ENCODE results near the gene ZSWIM6. TPM values are rescaled to one million over a fixed set of nuclear protein-coding genes. Genes with fewer than 3 reads are reported as not detected.

ZSWIM6 gene
- total RNA-seq, 1 experiment from 2014 or later: 3.4 TPM

DNA sequence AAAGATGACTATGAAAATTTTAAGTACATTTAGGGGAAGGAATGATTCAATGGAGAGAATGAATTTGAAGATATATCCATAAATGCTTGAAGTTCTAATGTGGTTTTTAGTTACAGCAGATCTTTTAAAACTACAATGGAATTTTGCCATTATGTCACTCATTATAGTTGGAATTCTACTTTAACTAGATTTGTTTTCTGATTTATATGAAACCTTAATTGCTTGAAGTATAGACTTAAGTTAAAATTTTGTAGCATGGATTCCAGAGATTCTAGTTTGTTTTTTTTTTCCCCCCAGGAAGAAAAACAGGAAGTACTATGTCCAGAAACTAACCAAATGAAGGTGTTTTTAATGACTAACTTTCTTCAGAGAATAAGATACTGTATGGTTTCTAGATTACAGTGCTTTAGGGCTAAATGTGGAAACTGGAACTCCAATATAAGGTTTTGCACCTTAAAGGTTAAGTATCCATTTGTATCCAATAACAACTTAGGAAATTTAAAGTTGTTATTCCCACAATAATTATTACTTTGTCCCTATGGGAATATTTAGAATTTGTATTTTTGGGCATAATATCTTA is 70.3 kb downstream of the ZSWIM6 start:
- Histone ChIP-seq H3K79me2 (ENCODE audit: low read length) (peaks cover 88% of the 10 kb centered on the region), H3F3A (ENCODE audit: low read length, unreplicated experiment) (no peaks in the 10 kb centered on the region), H3K9me2 (replicated peaks; ENCODE audit: low read length) (no peaks in the 10 kb centered on the region), H3K9me3 (ENCODE audit: low read length) (no peaks in the 10 kb centered on the region), H3K27me3 (ENCODE audit: low read length) (no peaks in the 10 kb centered on the region), H3K36me3 (ENCODE audit: low read depth, low read length) (no peaks in the 10 kb centered on the region), H4K20me1 (ENCODE audit: low read length) (0 out of 2 replicates have a peak, but pooled peaks cover 5% of the 10 kb centered on the region), H3K4me2 (ENCODE audit: low read length) (no peak overlapping the region), H2AFZ (ENCODE audit: low read length) (no peak overlapping the region), H3K9ac (ENCODE audit: low read length) (no peak overlapping the region), H3K27ac (ENCODE audit: low read length) (no peak overlapping the region), H3K4me3 (ENCODE audit: low read length) (no peak overlapping the region), H3K4me1 (ENCODE audit: insufficient read depth, low read length) (0 out of 2 replicates have a peak, but pooled peaks cover under 1% of the 10 kb centered on the region)
- no TSS peak for BruUV-seq (replicated peaks)
- ChIA-PET POLR2A (ENCODE audit: unreplicated experiment) (no interaction called here), CTCF (no interaction called here)
- intact Hi-C loops (cut with micrococcal nuclease): no loop called here
- TF ChIP-seq EZH2phosphoT487 (IDR thresholded peaks at IDR 0.05; ENCODE audit: borderline replicate concordance, low read length): no peak
- TF ChIP-seq EZH2 (IDR thresholded peaks at IDR 0.05; ENCODE audit: low read length, unreplicated experiment): no peak
- no peak for TF ChIP-seq CTCF (conservative IDR thresholded peaks at IDR 0.05; ENCODE audit: low read depth, low read length)
- DNase-seq (no peak), ATAC-seq (no peak)

- no peak overlapping the region for H3K9ac ChIP-seq (ENCODE audit: low read length)
- ATAC-seq: no peak
- H3K36me3 ChIP-seq (ENCODE audit: low read depth, low read length): no peaks in the 10 kb centered on the region
- BruUV-seq (replicated peaks): no TSS peak
- peaks cover 88% of the 10 kb centered on the region for H3K79me2 ChIP-seq (ENCODE audit: low read length)
- POLR2A ChIA-PET (ENCODE audit: unreplicated experiment): no interaction called here
- no peak overlapping the region for H3K4me2 ChIP-seq (ENCODE audit: low read length)
- no peaks in the 10 kb centered on the region for H3K9me3 ChIP-seq (ENCODE audit: low read length)
- no peaks in the 10 kb centered on the region for H3K9me2 ChIP-seq (replicated peaks; ENCODE audit: low read length)
- H3K27ac ChIP-seq (ENCODE audit: low read length): no peak overlapping the region
- H3K4me1 ChIP-seq (ENCODE audit: insufficient read depth, low read length): peaks cover 10% of the 10 kb centered on the region
- intact Hi-C loops (cut with micrococcal nuclease): no loop called here
- H3K4me3 ChIP-seq (ENCODE audit: low read length): no peak overlapping the region
- no peak for TF ChIP-seq EZH2 (IDR thresholded peaks at IDR 0.05; ENCODE audit: low read length, unreplicated experiment)
- TF ChIP-seq CTCF (conservative IDR thresholded peaks at IDR 0.05; ENCODE audit: low read depth, low read length): no peak
- no peak for TF ChIP-seq EZH2phosphoT487 (IDR thresholded peaks at IDR 0.05; ENCODE audit: borderline replicate concordance, low read length)
- no peak overlapping the region for H2AFZ ChIP-seq (ENCODE audit: low read length)
- DNase-seq: no peak
- 0 out of 2 replicates have a peak, but pooled peaks cover 5% of the 10 kb centered on the region for H4K20me1 ChIP-seq (ENCODE audit: low read length)
- CTCF ChIA-PET: no interaction called here
- H3K27me3 ChIP-seq (ENCODE audit: low read length): no peaks in the 10 kb centered on the region
- H3F3A ChIP-seq (ENCODE audit: low read length, unreplicated experiment): no peaks in the 10 kb centered on the region
Observed at GRCh38 chr5:61402970-61403900, 71.2 kb downstream of the ZSWIM6 start.

All from PC-3 (cell line).